Measurements from ENCODE around the gene STX12. TPM values are rescaled to one million over a fixed set of nuclear protein-coding genes. Genes with fewer than 3 reads are reported as not detected.

The STX12 gene
- 60.8 and 97.8 TPM in 2 replicates for total RNA-seq

GRCh38 chr1:27772932-27773825 lies at the start of gene STX12:
TSS of gene STX12 (plus strand) at chr1:27773219. CDS start at chr1:27773308, 89 bp downstream.

GRCh38 chr1:27725374-27726172 lies 47.4 kb upstream of the STX12 start, which contains the start of gene FAM76A:
TSS of gene FAM76A (plus strand) at chr1:27725961. CDS start at chr1:27726081, 120 bp downstream.

GRCh38 chr1:27830621-27831440 lies 57.8 kb downstream of the STX12 start, which contains the start of gene PPP1R8:
TSS of gene PPP1R8 (plus strand) at chr1:27830782. CDS start at chr1:27830836, 54 bp downstream.

GRCh38 chr1:27872059-27872801 lies 99.2 kb downstream of the STX12 start, which contains the start of gene THEMIS2:
TSS of gene THEMIS2 (plus strand) at chr1:27872544. CDS start at chr1:27872572, 28 bp downstream.

Other genes with a start within 250 kb of the STX12 start
- 4.4 and 5.6 TPM in 2 replicates for gene AHDC1, start 169.1 kb upstream of the STX12 start, total RNA-seq
- under 0.01 TPM in 1 of 2 replicates, not detected in the other for gene FGR, start 138.0 kb upstream of the STX12 start, total RNA-seq
- 23.6 and 107 TPM in 2 replicates for gene IFI6, start 101.0 kb upstream of the STX12 start, total RNA-seq
- 10.5 and 14.9 TPM in 2 replicates for gene FAM76A, start 47.3 kb upstream of the STX12 start, total RNA-seq
- gene PPP1R8, start 57.6 kb downstream of the STX12 start, total RNA-seq, result 37.2 and 54.4 TPM in 2 replicates
- 3.3 and 5.6 TPM in 2 replicates for gene THEMIS2, start 99.3 kb downstream of the STX12 start, total RNA-seq
- gene RPA2, start 141.4 kb downstream of the STX12 start, total RNA-seq, result 40.1 and 49.9 TPM in 2 replicates
- gene SMPDL3B, start 161.8 kb downstream of the STX12 start, total RNA-seq, result under 0.01 and 0.28 TPM in 2 replicates
- 3.4 and 5.2 TPM in 2 replicates for gene XKR8, start 186.8 kb downstream of the STX12 start, total RNA-seq

Measured in regular cardiac myocyte (primary cell).